Measurements from ENCODE around the gene CYP27A1. TPM values are rescaled to one million over a fixed set of nuclear protein-coding genes. Genes with fewer than 3 reads are reported as not detected.

CYP27A1 gene
- total and polyA plus RNA-seq, 7 experiments from 2014 or later = 0.09 to 10.6 (median 3.0) TPM; not detected in 1

- POLR2A ChIA-PET = no interaction called here
- no peak overlapping the region for H3K4me3 Mint-ChIP-seq
Measured at GRCh38 chr2:218824004-218824403, 42.1 kb downstream of the CYP27A1 start.

DNA sequence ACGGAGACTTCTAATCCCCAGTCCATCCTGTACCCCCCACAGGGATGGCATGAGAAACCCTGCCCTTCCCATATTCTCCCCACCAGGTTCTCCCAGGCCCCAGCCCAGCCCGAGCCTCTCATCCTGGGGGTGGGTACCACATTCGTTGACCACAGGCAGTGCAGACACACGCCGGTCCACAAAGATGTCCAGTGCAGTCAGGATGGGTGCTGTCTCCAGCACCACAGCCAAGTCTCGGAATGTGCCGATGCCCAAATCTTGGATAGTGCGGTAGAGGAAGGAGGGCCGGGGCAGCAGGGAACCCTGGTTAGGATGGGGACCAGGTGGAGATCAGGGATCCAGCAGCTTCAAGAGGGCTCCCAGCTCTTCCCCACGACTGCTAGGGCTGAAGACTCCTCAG lies 44.8 kb downstream of the CYP27A1 start:
- H3K36me3 Mint-ChIP-seq = no peaks in the 10 kb centered on the region
- ChIA-PET POLR2A (no interaction called here), CTCF (no interaction called here)
- H3K27me3 Mint-ChIP-seq = peaks cover 4 to 23% (median 14%) of the 10 kb centered on the region in 5 donors
- Histone ChIP-seq H3K4me3 (ENCODE audit: low read length) (no peak overlapping the region), H3K27me3 (ENCODE audit: control insufficient read depth in 2 of 2, insufficient read depth in 2 of 2, low read length in 2 of 2) (no peaks in the 10 kb centered on the region), H3K9me3 (ENCODE audit: control insufficient read depth in 2 of 3, low read length in 3 of 3) (no peaks in the 10 kb centered on the region), H3K27ac (ENCODE audit: low read depth, low read length) (no peak overlapping the region), H3K36me3 (ENCODE audit: control insufficient read depth in 2 of 3, insufficient read depth in 3 of 3, low read length in 3 of 3) (no peaks in the 10 kb centered on the region), H3K4me1 (ENCODE audit: control insufficient read depth in 2 of 2, insufficient read depth in 2 of 2, low read length in 2 of 2) (no peaks in the 10 kb centered on the region)
- no peaks in the 10 kb centered on the region for H3K9me3 Mint-ChIP-seq
- peaks cover 0 to 2% (median 0%) of the 10 kb centered on the region in 7 donors for H3K4me1 Mint-ChIP-seq
- H3K27ac Mint-ChIP-seq = no peak overlapping the region
- ATAC-seq (no peak), DNase-seq (no peak)
- intact Hi-C loops (cut with micrococcal nuclease) = no loop called here
- no peak overlapping the region for H3K4me3 Mint-ChIP-seq

More at GRCh38 chr2:218824004-218824403, 42.1 kb downstream of the CYP27A1 start:
- ATAC-seq (no peak), DNase-seq (no peak)
- H3K9me3 ChIP-seq (ENCODE audit: control insufficient read depth in 2 of 3, low read length in 3 of 3) = no peaks in the 10 kb centered on the region
- no peaks in the 10 kb centered on the region for H3K27me3 ChIP-seq (ENCODE audit: control insufficient read depth in 2 of 2, insufficient read depth in 2 of 2, low read length in 2 of 2)
- H3K4me1 ChIP-seq (ENCODE audit: control insufficient read depth in 2 of 2, insufficient read depth in 2 of 2, low read length in 2 of 2) = no peaks in the 10 kb centered on the region
- no peak overlapping the region for H3K27ac ChIP-seq (ENCODE audit: low read depth, low read length)
- CTCF ChIA-PET = no interaction called here
- H3K4me1 Mint-ChIP-seq = peaks cover 0 to 2% (median 0%) of the 10 kb centered on the region in 7 donors
- peaks cover 0 to 17% (median 7%) of the 10 kb centered on the region in 5 donors for H3K27me3 Mint-ChIP-seq
- no peak overlapping the region for H3K4me3 ChIP-seq (ENCODE audit: low read length)
- no peaks in the 10 kb centered on the region for H3K9me3 Mint-ChIP-seq
- intact Hi-C loops (cut with micrococcal nuclease) = no loop called here
- H3K27ac Mint-ChIP-seq = no peak overlapping the region
- H3K36me3 ChIP-seq (ENCODE audit: control insufficient read depth in 2 of 3, insufficient read depth in 3 of 3, low read length in 3 of 3) = no peaks in the 10 kb centered on the region
- no peaks in the 10 kb centered on the region for H3K36me3 Mint-ChIP-seq

GRCh38 chr2:218827701-218828476 lies 45.9 kb downstream of the CYP27A1 start:
- no peak overlapping the region for H3K27ac Mint-ChIP-seq
- peaks cover 0 to 2% (median 0%) of the 10 kb centered on the region in 7 donors for H3K4me1 Mint-ChIP-seq
- DNase-seq = no peak
- H3K36me3 ChIP-seq (ENCODE audit: control insufficient read depth in 2 of 3, insufficient read depth in 3 of 3, low read length in 3 of 3) = no peaks in the 10 kb centered on the region
- no peak overlapping the region for H3K4me3 Mint-ChIP-seq
- H3K4me3 ChIP-seq (ENCODE audit: low read length) = no peak overlapping the region
- H3K36me3 Mint-ChIP-seq = no peaks in the 10 kb centered on the region
- H3K4me1 ChIP-seq (ENCODE audit: control insufficient read depth in 2 of 2, insufficient read depth in 2 of 2, low read length in 2 of 2) = no peaks in the 10 kb centered on the region
- H3K27me3 ChIP-seq (ENCODE audit: control insufficient read depth in 2 of 2, insufficient read depth in 2 of 2, low read length in 2 of 2) = no peaks in the 10 kb centered on the region
- no peaks in the 10 kb centered on the region for H3K9me3 Mint-ChIP-seq
- no peaks in the 10 kb centered on the region for H3K9me3 ChIP-seq (ENCODE audit: control insufficient read depth in 2 of 3, low read length in 3 of 3)
- POLR2A ChIA-PET = no interaction called here
- intact Hi-C loops (cut with micrococcal nuclease) = no loop called here
- ATAC-seq = no peak
- H3K27ac ChIP-seq (ENCODE audit: low read depth, low read length) = no peak overlapping the region
- CTCF ChIA-PET = no interaction called here
- peaks cover 11 to 33% (median 23%) of the 10 kb centered on the region in 5 donors for H3K27me3 Mint-ChIP-seq

GRCh38 chr2:218828477-218828778 lies 46.5 kb downstream of the CYP27A1 start:
- intact Hi-C loops (cut with micrococcal nuclease) = no loop called here
- POLR2A ChIA-PET = no interaction called here
- Mint-ChIP-seq H3K4me1 (peaks cover 0 to 2% (median 0%) of the 10 kb centered on the region in 7 donors), H3K36me3 (no peaks in the 10 kb centered on the region), H3K4me3 (no peak overlapping the region), H3K9me3 (no peaks in the 10 kb centered on the region), H3K27me3 (peaks cover 14 to 30% (median 26%) of the 10 kb centered on the region in 5 donors), H3K27ac (no peak overlapping the region)
- no peaks in the 10 kb centered on the region for H3K9me3 ChIP-seq (ENCODE audit: control insufficient read depth in 2 of 3, low read length in 3 of 3)
- no peaks in the 10 kb centered on the region for H3K36me3 ChIP-seq (ENCODE audit: control insufficient read depth in 2 of 3, insufficient read depth in 3 of 3, low read length in 3 of 3)
- ATAC-seq = no peak
- no peaks in the 10 kb centered on the region for H3K27me3 ChIP-seq (ENCODE audit: control insufficient read depth in 2 of 2, insufficient read depth in 2 of 2, low read length in 2 of 2)
- H3K4me3 ChIP-seq (ENCODE audit: low read length) = no peak overlapping the region
- no peak for DNase-seq
- no peak overlapping the region for H3K27ac ChIP-seq (ENCODE audit: low read depth, low read length)
- CTCF ChIA-PET = no interaction called here
- no peaks in the 10 kb centered on the region for H3K4me1 ChIP-seq (ENCODE audit: control insufficient read depth in 2 of 2, insufficient read depth in 2 of 2, low read length in 2 of 2)

DNA sequence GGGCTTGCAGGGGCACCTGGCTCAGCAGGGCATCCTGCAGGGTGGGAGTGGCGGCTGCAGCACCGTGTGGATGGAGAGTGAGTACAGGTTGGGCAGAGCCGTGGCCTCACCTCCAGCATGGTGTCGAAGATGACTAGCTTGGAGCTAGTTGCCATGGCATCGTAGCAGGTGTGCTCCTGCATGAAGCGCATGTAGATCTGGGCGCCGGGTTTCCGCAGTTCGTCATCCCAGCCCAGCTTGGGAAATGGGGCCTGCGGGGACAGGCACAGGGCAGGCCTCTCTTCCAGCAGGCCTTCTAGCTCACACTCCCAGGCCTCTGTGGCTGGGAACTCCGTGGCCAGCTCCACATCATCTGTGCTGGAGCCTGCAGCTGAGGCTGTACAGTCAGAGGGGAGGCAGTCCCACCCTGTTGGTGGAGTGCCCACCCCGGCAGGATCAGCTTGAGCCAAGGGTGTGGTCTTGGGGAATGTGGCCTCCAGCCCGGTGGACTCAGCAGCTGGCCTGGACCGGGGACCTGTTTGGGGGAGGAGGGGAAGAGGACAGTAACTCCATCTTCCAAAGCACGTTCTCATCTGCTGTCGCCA lies 48.0 kb downstream of the CYP27A1 start:
- Histone ChIP-seq H3K27ac (ENCODE audit: low read depth, low read length) (no peak overlapping the region), H3K9me3 (ENCODE audit: control insufficient read depth in 2 of 3, low read length in 3 of 3) (no peaks in the 10 kb centered on the region), H3K4me1 (ENCODE audit: control insufficient read depth in 2 of 2, insufficient read depth in 2 of 2, low read length in 2 of 2) (no peaks in the 10 kb centered on the region), H3K4me3 (ENCODE audit: low read length) (no peak overlapping the region), H3K27me3 (ENCODE audit: control insufficient read depth in 2 of 2, insufficient read depth in 2 of 2, low read length in 2 of 2) (no peaks in the 10 kb centered on the region), H3K36me3 (ENCODE audit: control insufficient read depth in 2 of 3, insufficient read depth in 3 of 3, low read length in 3 of 3) (no peaks in the 10 kb centered on the region)
- Mint-ChIP-seq H3K27me3 (peaks cover 18 to 37% (median 28%) of the 10 kb centered on the region in 5 donors), H3K27ac (no peak overlapping the region), H3K4me1 (peaks cover 0 to 3% (median 0%) of the 10 kb centered on the region in 7 donors), H3K4me3 (no peak overlapping the region), H3K9me3 (no peaks in the 10 kb centered on the region), H3K36me3 (no peaks in the 10 kb centered on the region)
- ChIA-PET CTCF (no interaction called here), POLR2A (interaction anchor here (0.5 kb wide), 1 partner anchor 18 kb away, joined by 7 read pairs; no protein-coding TSS in a partner anchor)
- ATAC-seq (no peak), DNase-seq (no peak)
- intact Hi-C loops (cut with micrococcal nuclease) = no loop called here

DNA sequence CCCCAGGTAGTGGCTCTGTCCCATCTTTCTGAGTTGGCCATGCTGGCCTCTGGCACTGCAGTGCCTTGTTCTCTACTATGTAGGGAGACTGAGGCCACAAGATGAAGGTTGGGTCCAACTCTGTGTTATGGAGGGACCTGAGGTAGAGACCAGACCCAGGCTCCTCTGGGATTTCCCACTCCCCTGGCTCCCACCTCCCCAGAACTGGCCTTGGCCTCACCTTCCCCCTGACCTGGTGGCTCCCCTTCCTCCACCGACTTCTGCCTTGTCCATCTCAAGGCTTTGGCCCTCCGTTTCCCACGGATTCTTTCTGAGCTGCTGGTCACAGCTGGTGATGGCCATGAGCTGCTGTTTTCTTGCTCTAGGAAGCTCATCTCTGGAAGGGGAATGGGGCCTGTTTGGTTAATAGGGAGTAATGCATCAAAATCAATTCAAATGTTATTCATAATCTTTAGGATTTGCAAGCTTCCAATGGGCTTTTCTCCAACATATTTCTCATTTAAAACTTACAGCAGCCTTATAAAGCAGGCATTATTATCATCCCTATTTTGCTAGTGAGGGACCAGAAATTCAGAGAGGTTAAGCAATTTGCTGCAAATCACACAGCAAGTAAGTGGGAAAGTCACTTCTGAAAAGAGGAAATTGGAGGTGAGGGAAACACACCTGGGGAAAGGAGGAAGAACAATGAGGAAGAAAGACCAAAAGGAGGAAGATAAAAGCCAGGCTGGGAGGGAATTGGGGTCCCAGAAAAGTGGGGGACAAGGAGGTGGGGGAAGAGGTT lies 48.8 kb downstream of the CYP27A1 start:
- no peaks in the 10 kb centered on the region for H3K4me1 ChIP-seq (ENCODE audit: control insufficient read depth in 2 of 2, insufficient read depth in 2 of 2, low read length in 2 of 2)
- Mint-ChIP-seq H3K36me3 (no peaks in the 10 kb centered on the region), H3K4me3 (no peak overlapping the region), H3K4me1 (peaks cover 0 to 3% (median 0%) of the 10 kb centered on the region in 7 donors), H3K9me3 (no peaks in the 10 kb centered on the region), H3K27ac (peak overlapping the region in 1 of 9 donors; percentile 46), H3K27me3 (peaks cover 20 to 38% (median 28%) of the 10 kb centered on the region in 5 donors)
- no peak for ATAC-seq
- intact Hi-C loops (cut with micrococcal nuclease) = no loop called here
- no peaks in the 10 kb centered on the region for H3K9me3 ChIP-seq (ENCODE audit: control insufficient read depth in 2 of 3, low read length in 3 of 3)
- no peak overlapping the region for H3K4me3 ChIP-seq (ENCODE audit: low read length)
- no peaks in the 10 kb centered on the region for H3K36me3 ChIP-seq (ENCODE audit: control insufficient read depth in 2 of 3, insufficient read depth in 3 of 3, low read length in 3 of 3)
- no peak overlapping the region for H3K27ac ChIP-seq (ENCODE audit: low read depth, low read length)
- ChIA-PET POLR2A (no interaction called here), CTCF (no interaction called here)
- no peaks in the 10 kb centered on the region for H3K27me3 ChIP-seq (ENCODE audit: control insufficient read depth in 2 of 2, insufficient read depth in 2 of 2, low read length in 2 of 2)
- no peak for DNase-seq

Measured in naive thymus-derived CD4-positive, alpha-beta T cell (primary cell).